CD8-positive, alpha-beta memory T cell (primary cell): Measurements from ENCODE around the gene MORN1. TPM values are rescaled to one million over a fixed set of nuclear protein-coding genes. Genes with fewer than 3 reads are reported as not detected.

Experiments
- CTCF ChIA-PET: fragments of 350-600 bp; sonication (Branson Sonifier 250); formaldehyde crosslinking; loops from one replicate; lab custom pipeline; 2021; ENCODE audit warnings: antibody characterized with exemption; lab: Charles Lee
- POLR2A ChIA-PET: fragments of 350-600 bp; sonication (Branson Sonifier 250); formaldehyde crosslinking; loops from one replicate; lab custom pipeline; 2021; ENCODE audit warnings: antibody characterized with exemption; lab: Charles Lee
- DNase-seq, 5 donors: peaks; one replicate each; pipeline versions ENCODE4 v3.0.0 to v3.0.0-alpha.2; 2020 to 2022; ENCODE audit warnings: mixed read lengths in 1 of 5
- H3K27ac ChIP-seq: one replicate; pipeline ENCODE4 v1.7.0; 2013; ENCODE audit warnings: low read depth, mild to moderate bottlenecking, low read length, moderate library complexity
- H3K27me3 ChIP-seq: 2 replicates; pipeline ENCODE4 v1.7.0; 2013; ENCODE audit warnings: low read length, mild to moderate bottlenecking; ENCODE audit not compliant: insufficient read depth, poor library complexity, severe bottlenecking
- H3K36me3 ChIP-seq: 2 replicates; pipeline ENCODE4 v1.7.0; 2013; ENCODE audit warnings: mild to moderate bottlenecking, low read length, moderate library complexity; ENCODE audit not compliant: insufficient read depth
- H3K4me1 ChIP-seq: 2 replicates; pipeline ENCODE4 v1.7.0; 2013; ENCODE audit warnings: mild to moderate bottlenecking, low read length, moderate library complexity; ENCODE audit not compliant: insufficient read depth
- H3K4me3 ChIP-seq: 2 replicates; pipeline ENCODE4 v1.7.0; 2013; ENCODE audit warnings: mild to moderate bottlenecking, low read length
- H3K9me3 ChIP-seq: 2 replicates; pipeline ENCODE4 v1.7.0; 2013; ENCODE audit warnings: mild to moderate bottlenecking, low read length
- H3K27ac Mint-ChIP-seq, 8 donors: one replicate each; pipeline ENCODE4 v1.8.0; 2020 to 2021; ENCODE audit warnings: mixed read lengths in 8 of 8, mild to moderate bottlenecking in 6 of 8, inconsistent platforms in 3 of 8, moderate library complexity in 3 of 8
- H3K27me3 Mint-ChIP-seq, 2 donors: one replicate each; pipeline ENCODE4 v1.8.0; 2020 to 2021; ENCODE audit warnings: mixed read lengths in 2 of 2, mild to moderate bottlenecking in 1 of 2, moderate library complexity in 1 of 2
- H3K36me3 Mint-ChIP-seq, 3 donors: one replicate each; pipeline ENCODE4 v1.8.0; 2020 to 2021; ENCODE audit warnings: mixed read lengths in 3 of 3, inconsistent platforms in 1 of 3, mild to moderate bottlenecking in 1 of 3
- H3K4me1 Mint-ChIP-seq, 3 donors: one replicate each; pipeline ENCODE4 v1.8.0; 2020 to 2021; ENCODE audit warnings: mixed read lengths in 3 of 3, inconsistent platforms in 1 of 3, mild to moderate bottlenecking in 1 of 3
- H3K4me3 Mint-ChIP-seq, 7 donors: one replicate each; pipeline ENCODE4 v1.8.0; 2020 to 2021; ENCODE audit warnings: mixed read lengths in 7 of 7, mild to moderate bottlenecking in 6 of 7, moderate library complexity in 4 of 7, inconsistent platforms in 2 of 7
- H3K9me3 Mint-ChIP-seq, 5 donors: one replicate each; pipeline ENCODE4 v1.8.0; 2020 to 2022; ENCODE audit warnings: mixed read lengths in 5 of 5, mild to moderate bottlenecking in 3 of 5, moderate library complexity in 2 of 5, inconsistent platforms in 1 of 5
- polyA plus RNA-seq: library from polyadenylated mRNA; unstranded; fragments of 300-500 nt; fragmentation: Illumina TruSeq; gene quantifications from one replicate; pipeline ENCODE4 v1.2.3, GENCODE V29; 2021
- total RNA-seq, 2 experiments: library from RNA; stranded (reverse); gene quantifications; one replicate each; pipeline ENCODE4 v1.2.3, GENCODE V29; 2021

MORN1 gene
- total and polyA plus RNA-seq, 3 experiments from 2014 or later = 3.3 to 10.4 (median 9.4) TPM

- CTCF ChIA-PET = interaction anchor here (1.0 kb wide), 1 partner anchor 28 kb away, joined by 3 read pairs; no protein-coding TSS in a partner anchor
- Histone ChIP-seq H3K27ac (no peak overlapping the region), H3K36me3 (no peaks in the 10 kb centered on the region), H3K9me3 (no peaks in the 10 kb centered on the region), H3K27me3 (no peaks in the 10 kb centered on the region), H3K4me1 (peaks cover 46% of the 10 kb centered on the region), H3K4me3 (no peak overlapping the region)
- H3K4me1 Mint-ChIP-seq = peaks cover 46 to 70% (median 49%) of the 10 kb centered on the region in 3 donors
- H3K36me3 Mint-ChIP-seq = peaks cover 0 to 2% (median 0%) of the 10 kb centered on the region in 3 donors
- POLR2A ChIA-PET = no interaction called here
- no peaks in the 10 kb centered on the region for H3K27me3 Mint-ChIP-seq
- no peaks in the 10 kb centered on the region for H3K9me3 Mint-ChIP-seq
- peak overlapping the region in 3 of 7 donors; percentile 32 to 83 (median 39) for H3K4me3 Mint-ChIP-seq
- H3K27ac Mint-ChIP-seq = peak overlapping the region in 5 of 8 donors; percentile 40 to 84 (median 77)
- DNase-seq = no peak
These were observed 104.4 kb downstream of the MORN1 start for GRCh38 chr1:2286923-2287322.

GRCh38 chr1:2284932-2285331 lies 106.4 kb downstream of the MORN1 start:
- no peak overlapping the region for H3K27ac ChIP-seq
- H3K9me3 ChIP-seq = no peaks in the 10 kb centered on the region
- Mint-ChIP-seq H3K27ac (no peak overlapping the region), H3K27me3 (no peaks in the 10 kb centered on the region), H3K4me1 (peaks cover 27 to 50% (median 29%) of the 10 kb centered on the region in 3 donors), H3K9me3 (no peaks in the 10 kb centered on the region), H3K4me3 (no peak overlapping the region), H3K36me3 (peaks cover 0 to 2% (median 0%) of the 10 kb centered on the region in 3 donors)
- H3K36me3 ChIP-seq = no peaks in the 10 kb centered on the region
- H3K4me1 ChIP-seq = peaks cover 27% of the 10 kb centered on the region
- no peak overlapping the region for H3K4me3 ChIP-seq
- ChIA-PET CTCF (no interaction called here), POLR2A (no interaction called here)
- no peak for DNase-seq
- H3K27me3 ChIP-seq = no peaks in the 10 kb centered on the region

DNA sequence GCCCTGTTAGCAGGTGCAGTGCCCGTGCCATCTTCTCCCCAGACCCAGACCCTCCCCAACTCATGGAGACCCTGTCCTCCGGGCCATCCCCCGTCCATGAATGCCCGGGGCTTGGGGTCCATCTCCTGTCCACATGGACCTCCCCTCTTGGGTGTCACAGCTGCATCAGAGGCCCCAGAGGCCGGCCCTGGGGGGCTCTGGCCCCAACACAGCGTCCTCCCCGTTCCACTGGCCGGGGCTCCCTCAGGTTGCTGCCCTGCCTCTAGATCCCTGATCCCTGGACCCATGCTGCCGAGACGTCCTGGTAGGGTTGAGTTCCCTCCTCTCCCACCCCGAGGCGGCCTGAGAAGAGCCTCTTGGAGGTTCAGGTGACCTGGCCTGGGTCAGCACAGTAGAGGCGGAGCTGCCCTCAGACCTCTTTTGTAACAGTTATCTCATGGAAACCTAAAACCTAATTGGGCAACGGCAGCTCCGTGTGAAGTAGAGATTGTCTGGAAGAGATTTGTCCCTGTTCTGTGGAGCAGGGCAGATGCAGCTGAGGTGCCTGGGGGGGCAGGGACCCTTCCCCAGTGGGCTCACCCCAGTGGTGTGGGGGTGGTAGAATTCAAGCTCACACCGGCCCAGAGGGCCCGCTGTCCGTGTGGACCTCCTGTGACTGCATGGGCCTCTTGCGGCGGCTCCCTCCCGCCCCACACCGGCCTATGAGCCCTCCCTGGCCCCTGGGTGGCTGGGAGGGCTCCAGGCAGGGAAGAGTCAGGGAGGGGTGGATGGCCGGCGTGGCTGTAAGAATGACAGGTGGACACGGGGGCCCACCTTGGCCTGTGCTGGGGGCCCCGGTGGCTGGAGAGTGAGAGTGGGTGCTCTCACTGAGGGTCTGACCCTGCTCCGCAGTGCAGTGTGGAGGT lies 107.1 kb downstream of the MORN1 start:
- Histone ChIP-seq H3K4me3 (no peak overlapping the region), H3K9me3 (no peaks in the 10 kb centered on the region), H3K4me1 (peaks cover 22% of the 10 kb centered on the region), H3K36me3 (no peaks in the 10 kb centered on the region), H3K27ac (no peak overlapping the region), H3K27me3 (no peaks in the 10 kb centered on the region)
- peaks cover 0 to 2% (median 0%) of the 10 kb centered on the region in 3 donors for H3K36me3 Mint-ChIP-seq
- H3K4me3 Mint-ChIP-seq = peak overlapping the region in 1 of 7 donors; percentile 18
- H3K4me1 Mint-ChIP-seq = peaks cover 22 to 45% (median 23%) of the 10 kb centered on the region in 3 donors
- H3K27ac Mint-ChIP-seq = peak overlapping the region in 2 of 8 donors; percentile 4 to 84
- ChIA-PET POLR2A (no interaction called here), CTCF (no interaction called here)
- no peaks in the 10 kb centered on the region for H3K27me3 Mint-ChIP-seq
- no peak for DNase-seq
- H3K9me3 Mint-ChIP-seq = no peaks in the 10 kb centered on the region

- Histone ChIP-seq H3K27ac (no peak overlapping the region), H3K4me1 (peaks cover 19% of the 10 kb centered on the region), H3K36me3 (no peaks in the 10 kb centered on the region), H3K4me3 (no peak overlapping the region), H3K9me3 (no peaks in the 10 kb centered on the region), H3K27me3 (no peaks in the 10 kb centered on the region)
- Mint-ChIP-seq H3K36me3 (peaks cover 0 to 2% (median 0%) of the 10 kb centered on the region in 3 donors), H3K27me3 (no peaks in the 10 kb centered on the region), H3K27ac (no peak overlapping the region), H3K9me3 (no peaks in the 10 kb centered on the region), H3K4me1 (peaks cover 16 to 41% (median 17%) of the 10 kb centered on the region in 3 donors), H3K4me3 (peak overlapping the region in 1 of 7 donors; percentile 18)
- no peak for DNase-seq
- ChIA-PET POLR2A (no interaction called here), CTCF (no interaction called here)
These were observed 107.9 kb downstream of the MORN1 start for GRCh38 chr1:2283371-2283990.

- Histone ChIP-seq H3K36me3 (no peaks in the 10 kb centered on the region), H3K4me1 (peaks cover 19% of the 10 kb centered on the region), H3K9me3 (no peaks in the 10 kb centered on the region), H3K4me3 (no peak overlapping the region), H3K27ac (no peak overlapping the region), H3K27me3 (no peaks in the 10 kb centered on the region)
- Mint-ChIP-seq H3K9me3 (no peaks in the 10 kb centered on the region), H3K36me3 (peaks cover 0 to 5% (median 0%) of the 10 kb centered on the region in 3 donors), H3K4me1 (peaks cover 11 to 41% (median 11%) of the 10 kb centered on the region in 3 donors), H3K27me3 (peaks cover 0 to 4% of the 10 kb centered on the region in 2 donors), H3K4me3 (peak overlapping the region in 1 of 7 donors; percentile 63), H3K27ac (no peak overlapping the region)
- ChIA-PET POLR2A (no interaction called here), CTCF (no interaction called here)
- DNase-seq = peak in 1 of 5 donors; percentile 44
These were observed 108.6 kb downstream of the MORN1 start for GRCh38 chr1:2282556-2283270.

DNA sequence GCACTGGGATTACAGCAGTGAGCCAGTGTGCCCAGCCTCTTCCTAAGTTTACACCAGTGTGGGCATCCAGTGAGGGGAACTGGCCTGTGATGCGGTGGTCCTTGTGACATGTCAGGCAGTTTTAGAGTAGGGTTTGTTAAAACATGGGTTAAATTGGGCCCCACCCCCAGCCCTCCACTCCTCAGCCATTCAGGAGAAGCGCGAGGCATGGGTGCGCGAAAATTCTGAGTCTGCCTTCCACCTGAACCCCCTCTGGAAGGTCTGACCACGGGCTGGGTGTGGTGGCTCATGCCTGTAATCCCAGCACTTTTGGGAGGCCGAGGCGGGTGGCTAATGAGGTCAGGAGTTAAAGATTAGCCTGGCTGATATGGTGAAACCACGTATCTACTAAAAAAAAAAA lies 111.5 kb downstream of the MORN1 start:
- Histone ChIP-seq H3K9me3 (no peaks in the 10 kb centered on the region), H3K27me3 (no peaks in the 10 kb centered on the region), H3K4me1 (peaks cover 33% of the 10 kb centered on the region), H3K27ac (no peak overlapping the region), H3K4me3 (no peak overlapping the region), H3K36me3 (no peaks in the 10 kb centered on the region)
- DNase-seq = no peak
- Mint-ChIP-seq H3K36me3 (peaks cover 0 to 13% (median 0%) of the 10 kb centered on the region in 3 donors), H3K9me3 (no peaks in the 10 kb centered on the region), H3K4me1 (peaks cover 17 to 53% (median 19%) of the 10 kb centered on the region in 3 donors), H3K4me3 (peak overlapping the region in 1 of 7 donors; percentile 44), H3K27ac (peak overlapping the region in 2 of 8 donors; percentile 6 to 52), H3K27me3 (peaks cover 0 to 5% of the 10 kb centered on the region in 2 donors)
- CTCF ChIA-PET = no interaction called here
- POLR2A ChIA-PET = no interaction called here

- ChIA-PET POLR2A (no interaction called here), CTCF (no interaction called here)
- Mint-ChIP-seq H3K4me1 (peaks cover 17 to 52% (median 19%) of the 10 kb centered on the region in 3 donors), H3K27ac (peak overlapping the region in 5 of 8 donors; percentile 42 to 89 (median 52)), H3K36me3 (peaks cover 0 to 13% (median 0%) of the 10 kb centered on the region in 3 donors), H3K27me3 (peaks cover 0 to 5% of the 10 kb centered on the region in 2 donors), H3K4me3 (no peak overlapping the region), H3K9me3 (no peaks in the 10 kb centered on the region)
- no peak for DNase-seq
- Histone ChIP-seq H3K27me3 (no peaks in the 10 kb centered on the region), H3K4me3 (no peak overlapping the region), H3K36me3 (no peaks in the 10 kb centered on the region), H3K9me3 (no peaks in the 10 kb centered on the region), H3K27ac (no peak overlapping the region), H3K4me1 (peaks cover 38% of the 10 kb centered on the region)
These were observed 112.1 kb downstream of the MORN1 start for GRCh38 chr1:2279210-2279639.
